HTR-8/SVneo (cell line): ENCODE data around the gene SPATA6L.

ENCODE experiments used
- DNase-seq: peaks from one replicate; pipeline ENCODE4 v3.0.0; 2011; ENCODE audit warnings: low spot score, mixed read lengths; ENCODE audit not compliant: insufficient read length
- FAIRE-seq: peaks from 2 replicates; lab custom pipeline; 2011; peaks lifted over from hg19 to GRCh38; lab: Jason Lieb, UNC

Gene SPATA6L

DNA sequence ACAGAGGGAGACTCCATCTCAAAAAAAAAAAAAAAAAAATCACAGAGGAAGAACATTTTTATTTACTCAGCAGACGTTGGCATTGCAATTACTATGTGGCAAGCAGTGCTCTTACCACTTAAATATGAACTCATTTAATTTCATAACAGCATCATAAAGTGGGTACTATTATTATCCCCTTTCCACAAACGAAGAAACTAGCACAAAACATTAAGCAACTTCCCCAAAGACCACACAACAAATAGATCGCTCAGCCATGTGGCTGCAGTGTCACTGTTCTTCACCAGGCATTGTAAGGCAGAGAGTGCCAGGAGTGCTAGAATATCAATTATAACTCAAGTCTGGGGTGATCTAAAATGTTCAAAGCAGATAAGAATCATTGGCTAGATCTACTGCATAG is 74.0 kb downstream of the SPATA6L start:
- FAIRE-seq, result no peak

DNA sequence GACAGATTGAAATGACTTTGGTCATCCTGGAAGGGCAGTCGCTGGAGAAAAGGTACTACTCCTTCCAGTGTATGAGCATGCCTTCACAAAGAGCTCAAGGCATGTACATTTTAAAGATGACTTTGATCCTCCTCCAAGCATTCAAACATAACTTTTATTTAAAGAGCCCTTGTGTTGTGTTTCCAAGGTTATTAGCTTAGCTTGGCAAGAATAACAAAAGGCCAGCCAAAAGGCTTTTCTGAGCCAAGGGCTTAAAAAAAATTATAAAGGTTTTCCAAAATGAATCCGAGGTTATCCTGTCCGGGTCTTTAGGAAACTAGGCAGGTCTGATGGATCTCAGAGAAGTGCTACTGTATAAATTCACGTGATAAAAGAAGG is 75.2 kb downstream of the SPATA6L start:
- no peak for FAIRE-seq
- DNase-seq, result no peak

More for the DNA sequence above, 74.0 kb downstream of the SPATA6L start:
- no peak for DNase-seq

DNA sequence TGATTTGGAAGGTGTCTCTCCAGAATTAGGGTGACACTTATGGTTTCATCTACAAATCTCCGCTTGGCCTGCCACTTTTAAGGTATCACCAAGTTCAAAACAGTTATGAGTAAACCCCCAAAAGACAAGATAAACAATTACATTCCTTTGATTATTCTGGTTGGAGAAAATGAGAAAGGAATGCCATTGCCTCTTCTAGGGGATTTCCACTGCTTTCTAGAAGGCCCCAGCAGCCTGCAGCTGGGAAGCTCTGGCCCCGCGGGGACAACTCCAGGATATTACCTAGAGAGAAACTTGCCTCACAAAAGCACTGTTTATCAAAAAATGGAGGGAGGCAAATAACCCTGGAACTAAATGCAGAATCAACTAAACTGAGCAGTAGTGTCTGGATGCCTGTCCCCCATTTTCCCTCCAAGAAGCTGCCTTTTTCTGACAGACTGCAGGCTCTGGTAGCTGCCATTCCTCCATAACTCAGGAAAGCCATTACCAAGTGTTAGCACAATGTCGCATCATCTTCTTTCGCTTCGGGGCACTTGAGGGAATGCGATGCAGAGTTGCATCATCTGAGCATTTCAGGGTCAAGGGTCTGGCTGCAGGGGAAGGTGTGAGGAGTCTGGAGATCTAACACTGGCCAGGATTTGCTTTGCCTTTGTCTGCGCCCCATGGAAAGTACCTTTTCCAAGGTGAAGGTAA is 75.7 kb downstream of the SPATA6L start:
- DNase-seq (no peak), FAIRE-seq (no peak)

DNA sequence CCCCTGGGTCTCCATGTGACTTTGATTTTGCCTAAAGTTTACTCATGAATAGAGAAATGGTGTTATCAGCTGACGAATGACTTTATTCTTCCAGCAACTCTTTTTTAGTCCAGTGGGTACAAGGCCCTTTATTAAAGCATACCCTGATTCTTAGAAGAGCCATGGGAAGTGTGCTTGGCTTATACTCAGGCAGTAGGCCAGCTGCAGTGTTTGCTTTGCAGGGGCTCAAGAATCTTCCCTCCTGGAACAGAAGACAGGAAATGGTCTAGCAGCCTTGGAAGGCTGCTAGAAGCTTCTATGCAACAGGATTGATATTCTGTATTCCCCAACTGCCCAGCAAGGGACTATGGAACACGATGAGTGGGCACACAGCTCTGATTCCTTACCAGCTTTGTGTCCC is 77.6 kb downstream of the SPATA6L start:
- FAIRE-seq, result no peak
- no peak for DNase-seq

DNA sequence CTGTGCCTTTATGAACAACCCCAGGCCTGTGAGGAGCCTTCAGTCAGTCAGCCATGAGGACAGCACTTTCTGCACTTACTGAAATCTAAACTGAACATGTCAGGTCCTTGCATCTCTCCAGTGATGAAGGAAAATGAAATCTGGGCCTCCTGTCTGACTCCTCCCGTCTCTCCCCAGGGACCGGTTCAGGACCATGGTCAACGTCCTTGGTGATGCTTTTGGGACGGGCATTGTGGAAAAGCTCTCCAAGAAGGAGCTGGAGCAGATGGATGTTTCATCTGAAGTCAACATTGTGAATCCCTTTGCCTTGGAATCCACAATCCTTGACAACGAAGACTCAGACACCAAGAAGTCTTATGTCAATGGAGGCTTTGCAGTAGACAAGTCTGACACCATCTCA is 81.1 kb downstream of the SPATA6L start:
- FAIRE-seq (no peak), DNase-seq (no peak)

DNA sequence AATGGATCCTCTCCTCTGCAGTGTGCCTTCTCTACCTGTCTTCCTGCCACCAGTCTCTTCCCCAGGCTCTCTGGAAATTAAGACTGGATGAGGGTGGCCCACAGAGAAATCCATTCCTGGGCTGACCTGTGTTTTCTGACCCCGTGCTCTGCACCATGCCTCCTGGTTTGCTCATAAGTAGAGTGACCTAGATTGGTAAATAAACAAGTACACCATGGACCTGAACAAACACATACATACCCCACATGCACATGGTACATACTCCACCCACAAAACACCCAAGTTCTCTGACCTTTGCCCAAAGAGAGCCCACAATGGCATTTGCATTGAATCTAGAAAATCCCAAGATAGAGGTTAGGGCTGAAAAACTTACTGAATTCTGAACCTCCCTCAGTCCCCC is 81.6 kb downstream of the SPATA6L start:
- FAIRE-seq (no peak), DNase-seq (no peak)

DNA sequence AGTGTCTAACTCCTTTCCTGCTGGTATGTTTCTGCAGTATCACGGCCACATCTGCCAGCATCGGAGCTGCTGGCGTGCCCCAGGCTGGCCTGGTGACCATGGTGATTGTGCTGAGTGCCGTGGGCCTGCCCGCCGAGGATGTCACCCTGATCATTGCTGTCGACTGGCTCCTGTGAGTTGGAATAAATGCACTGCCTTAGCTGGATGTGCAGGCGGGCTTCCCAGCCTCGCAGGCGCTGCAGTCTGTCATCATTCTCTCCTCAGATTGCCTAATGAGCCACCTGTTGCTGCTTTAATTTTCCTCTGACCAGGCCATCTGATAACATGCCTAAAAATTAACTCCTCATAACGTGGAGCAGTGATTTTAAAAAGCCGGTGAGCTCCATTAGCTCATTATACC is 83.3 kb downstream of the SPATA6L start:
- FAIRE-seq (no peak), DNase-seq (no peak)

DNA sequence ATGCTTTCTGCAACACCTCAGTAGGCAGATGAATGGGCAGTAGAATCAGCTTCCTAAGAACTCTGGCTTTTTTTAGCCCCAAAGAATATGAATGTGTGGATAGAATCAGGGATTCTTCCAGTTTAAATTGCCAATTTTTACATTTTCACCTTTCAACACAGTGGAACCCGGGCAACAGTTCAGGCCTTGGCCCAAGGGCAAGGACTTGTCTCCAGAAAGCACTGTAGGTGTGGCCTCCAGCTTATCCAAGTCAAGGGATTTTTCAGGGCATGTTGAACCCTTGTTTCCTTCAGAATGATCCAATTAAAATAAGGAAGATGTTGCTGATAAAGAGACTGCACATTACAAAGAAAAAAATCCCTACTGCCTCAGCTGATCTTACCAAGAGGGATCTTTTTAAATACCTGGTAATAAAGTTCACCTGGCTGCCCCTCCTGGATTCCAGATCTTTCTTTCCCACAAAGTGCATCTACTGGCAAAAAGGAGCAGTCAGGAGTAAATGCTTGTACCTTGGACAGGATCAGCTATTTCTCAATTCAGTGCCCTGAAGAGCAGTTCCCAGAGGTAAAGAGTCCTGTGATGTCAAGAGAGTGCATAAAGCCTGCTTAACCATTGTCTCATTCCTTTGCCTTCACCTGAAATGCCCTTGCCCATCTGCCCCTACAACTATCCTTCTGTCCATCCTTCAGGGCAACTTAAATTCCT is 84.3 kb downstream of the SPATA6L start:
- DNase-seq (no peak), FAIRE-seq (no peak)

DNA sequence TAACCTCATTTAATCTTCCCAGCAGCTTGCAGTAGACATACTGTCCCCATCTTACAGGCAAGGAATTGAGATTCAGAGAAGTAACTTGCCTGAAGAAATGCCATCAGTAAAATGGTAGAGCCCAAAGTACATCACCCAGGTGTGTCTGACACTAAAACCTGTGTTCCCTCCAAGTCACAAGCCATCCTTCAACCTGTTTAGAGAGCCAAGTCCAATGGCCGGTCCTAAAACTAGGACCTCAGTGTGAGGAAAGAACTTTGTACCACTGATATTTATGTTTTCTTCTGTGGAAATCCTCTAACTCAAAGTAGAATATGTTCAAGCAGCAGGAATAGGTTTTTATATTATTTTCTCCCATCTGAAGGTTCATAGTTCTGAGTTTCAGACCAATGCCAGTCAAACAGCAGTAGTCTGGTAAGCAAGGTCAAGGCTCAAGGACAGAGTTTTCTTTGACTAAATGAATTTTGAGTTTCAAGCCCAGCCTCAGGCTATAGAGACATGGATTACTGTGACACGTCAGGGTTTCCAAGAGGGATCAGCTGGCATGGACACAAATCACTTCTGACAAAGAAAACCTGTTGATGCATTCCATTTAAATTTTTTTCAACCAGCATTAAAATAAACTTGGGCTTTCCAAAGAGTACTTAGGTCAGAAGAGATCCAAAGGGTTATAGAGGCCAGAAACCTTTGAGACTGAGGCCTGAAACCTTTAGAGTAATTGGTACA is 85.1 kb downstream of the SPATA6L start:
- no peak for DNase-seq
- no peak for FAIRE-seq

DNA sequence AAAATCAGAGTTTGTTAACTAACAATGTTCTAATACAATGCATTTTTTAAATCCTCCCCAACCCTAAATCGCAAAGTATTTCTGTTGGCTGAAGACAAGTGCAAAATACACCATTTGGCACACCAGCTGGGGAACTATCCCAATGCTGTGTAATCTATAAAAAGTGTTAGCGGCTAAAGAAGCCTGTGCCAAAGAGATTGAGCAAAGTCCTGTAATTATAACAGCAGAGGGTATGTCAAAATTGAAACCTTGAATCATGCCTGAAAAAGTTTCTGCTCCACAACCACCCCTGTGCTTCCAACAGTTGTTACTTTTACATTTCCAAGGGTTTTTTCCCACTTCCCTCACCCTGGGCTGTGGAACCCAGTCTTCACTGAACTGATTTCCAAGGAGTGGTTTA is 87.3 kb downstream of the SPATA6L start:
- DNase-seq, result no peak
- FAIRE-seq, result no peak

DNA sequence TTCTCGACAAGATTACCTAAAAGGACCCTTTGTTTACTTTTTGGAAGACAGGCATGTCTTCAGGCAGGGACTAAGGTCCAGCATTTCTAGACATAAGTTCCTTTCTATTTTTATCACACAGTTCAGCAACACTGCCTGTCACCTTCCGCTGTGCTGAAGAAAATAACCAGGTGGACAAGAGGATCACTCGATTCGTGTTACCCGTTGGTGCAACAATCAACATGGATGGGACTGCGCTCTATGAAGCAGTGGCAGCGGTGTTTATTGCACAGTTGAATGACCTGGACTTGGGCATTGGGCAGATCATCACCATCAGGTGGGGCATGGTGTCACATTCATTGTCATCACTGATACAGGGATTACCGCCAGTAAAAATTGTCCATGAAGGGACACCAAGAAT is 89.8 kb downstream of the SPATA6L start:
- FAIRE-seq (no peak), DNase-seq (no peak)

DNA sequence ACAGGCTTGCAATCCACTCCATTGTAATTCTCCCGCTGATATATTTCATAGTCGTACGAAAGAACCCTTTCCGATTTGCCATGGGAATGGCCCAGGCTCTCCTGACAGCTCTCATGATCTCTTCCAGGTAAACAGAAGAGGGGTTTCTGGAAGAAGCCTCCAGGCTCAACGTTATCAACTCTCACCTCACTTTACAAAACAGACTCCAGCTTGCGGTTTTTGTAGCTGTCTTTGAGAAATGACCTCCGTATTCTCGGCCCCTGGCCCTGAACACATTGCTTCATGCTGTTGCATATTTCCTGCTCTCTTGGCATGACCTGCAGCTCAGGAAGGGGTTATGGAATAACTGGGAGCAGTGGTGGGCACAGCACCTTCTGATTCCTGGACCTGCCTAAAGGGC is 90.3 kb downstream of the SPATA6L start:
- FAIRE-seq (no peak), DNase-seq (no peak)

DNA sequence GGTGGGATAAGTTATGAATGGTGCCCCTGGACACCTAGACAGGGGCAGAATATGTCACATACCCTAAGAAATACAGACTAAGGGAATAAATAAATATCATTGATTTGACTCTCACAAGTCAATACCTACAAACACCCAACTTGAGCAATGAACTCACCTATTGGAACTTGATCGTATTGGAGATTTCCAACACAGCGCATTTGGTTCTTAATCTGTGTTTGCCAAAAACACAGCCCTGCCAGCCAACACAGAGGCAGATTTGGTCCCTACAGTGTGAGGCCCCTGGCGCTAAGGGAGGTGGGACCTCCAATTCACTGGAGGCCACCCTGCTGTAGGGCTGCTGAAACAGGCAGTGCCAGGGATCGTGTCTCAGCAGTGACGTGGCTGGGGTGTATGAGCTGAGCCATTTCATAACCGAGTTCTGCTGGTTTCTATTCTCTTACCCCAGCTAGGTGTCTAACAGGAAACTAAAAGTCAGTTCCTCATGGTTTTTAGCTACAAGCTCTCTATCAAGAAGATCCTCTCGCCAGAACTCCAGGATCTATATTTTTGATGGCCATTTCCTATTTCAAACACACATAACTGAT is 91.5 kb downstream of the SPATA6L start:
- DNase-seq (no peak), FAIRE-seq (no peak)

DNA sequence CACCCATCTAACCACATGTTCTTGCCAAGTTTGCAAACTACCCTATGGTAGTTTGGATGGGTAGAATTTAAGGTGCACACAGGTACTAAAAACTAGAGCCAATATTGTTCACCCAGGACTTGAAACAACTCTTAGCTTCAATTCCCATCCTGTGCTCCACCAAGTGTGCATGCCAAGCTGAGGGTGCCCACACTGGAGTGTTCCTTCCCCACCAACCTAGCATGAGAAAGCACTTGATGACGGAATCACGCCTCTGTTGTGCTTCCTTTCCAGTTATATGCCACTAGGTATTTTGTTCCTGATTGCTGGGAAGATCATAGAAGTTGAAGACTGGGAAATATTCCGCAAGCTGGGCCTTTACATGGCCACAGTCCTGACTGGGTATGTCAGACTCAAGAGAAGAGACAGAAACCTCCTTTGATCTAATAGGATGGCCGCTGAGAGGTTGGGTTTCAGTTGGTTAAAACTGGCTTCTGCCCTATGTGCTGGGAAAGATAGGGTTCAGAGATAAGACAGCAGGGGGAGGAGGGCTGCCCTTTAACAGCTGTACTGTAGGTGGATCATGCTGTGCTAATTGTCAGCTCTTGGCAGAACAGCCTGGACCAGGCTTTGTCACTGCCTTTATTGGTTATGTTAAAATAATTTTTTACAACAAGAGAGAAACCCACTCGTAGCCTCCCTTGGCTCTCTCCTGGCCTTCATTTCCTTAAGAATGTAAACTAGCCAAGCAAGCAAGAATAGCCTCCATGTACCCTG is 92.5 kb downstream of the SPATA6L start:
- DNase-seq (no peak), FAIRE-seq (no peak)

DNA sequence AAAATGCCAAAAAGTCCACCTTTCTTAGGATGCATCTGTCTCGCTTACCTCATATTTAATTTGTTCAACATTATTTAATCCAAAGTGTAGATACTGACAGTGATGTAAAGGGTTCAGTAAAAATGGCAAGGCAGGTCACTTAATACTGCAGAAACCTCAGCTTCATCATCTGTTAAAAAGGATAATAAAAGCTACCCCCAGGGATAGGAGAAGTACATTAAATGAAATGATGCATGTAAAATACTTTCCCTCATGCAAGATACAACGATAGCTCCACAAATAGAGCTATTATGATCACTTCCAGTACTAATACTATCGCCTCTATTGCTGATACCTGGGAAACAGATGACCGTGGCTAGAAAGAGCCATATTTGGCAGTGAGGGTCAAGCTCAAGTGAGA is 93.1 kb downstream of the SPATA6L start:
- DNase-seq (no peak), FAIRE-seq (no peak)

DNA sequence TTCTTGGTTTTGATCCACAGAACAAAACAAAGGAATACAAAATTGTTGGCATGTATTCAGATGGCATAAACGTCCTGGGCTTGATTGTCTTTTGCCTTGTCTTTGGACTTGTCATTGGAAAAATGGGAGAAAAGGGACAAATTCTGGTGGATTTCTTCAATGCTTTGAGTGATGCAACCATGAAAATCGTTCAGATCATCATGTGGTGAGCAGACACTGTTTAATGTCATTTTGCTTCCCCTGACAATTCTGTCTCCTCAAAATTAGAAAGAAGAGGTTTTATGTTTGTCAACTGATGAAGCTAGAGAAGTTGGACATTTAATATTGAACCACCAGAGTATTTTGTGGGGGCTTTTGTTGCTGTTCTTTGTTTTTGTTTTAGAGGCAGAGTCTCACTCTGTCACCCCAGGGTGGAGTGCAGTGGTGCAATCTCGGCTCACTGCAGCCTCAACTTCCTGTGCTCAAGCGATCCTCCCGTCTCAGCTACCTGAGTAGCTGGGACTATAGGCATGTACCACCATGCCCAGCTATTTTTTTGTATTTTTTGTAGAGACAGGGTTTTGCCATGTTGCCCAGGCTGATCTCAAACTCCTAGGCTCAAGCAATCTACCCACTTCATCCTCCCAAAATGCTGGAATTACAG is 94.0 kb downstream of the SPATA6L start:
- FAIRE-seq (no peak), DNase-seq (no peak)

DNA sequence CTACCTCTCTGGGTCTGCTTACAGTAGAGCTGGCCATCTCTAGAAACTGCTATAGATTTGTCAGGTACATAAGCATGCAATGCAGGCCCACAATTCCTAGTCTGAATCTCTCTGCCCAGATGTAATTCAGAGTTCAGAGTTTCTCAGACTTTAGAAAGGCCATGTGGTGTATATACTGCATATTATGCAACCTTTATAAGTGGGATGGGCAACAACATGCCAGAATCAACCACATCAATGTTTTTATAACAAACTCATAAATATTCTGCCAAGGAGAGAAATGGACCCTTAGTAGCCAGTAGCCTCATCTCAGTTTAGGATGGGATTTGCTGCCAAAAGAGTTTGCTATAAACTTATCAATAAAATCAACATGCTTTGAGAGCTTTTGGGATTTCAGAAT is 97.2 kb downstream of the SPATA6L start:
- FAIRE-seq, result no peak
- DNase-seq, result no peak

DNA sequence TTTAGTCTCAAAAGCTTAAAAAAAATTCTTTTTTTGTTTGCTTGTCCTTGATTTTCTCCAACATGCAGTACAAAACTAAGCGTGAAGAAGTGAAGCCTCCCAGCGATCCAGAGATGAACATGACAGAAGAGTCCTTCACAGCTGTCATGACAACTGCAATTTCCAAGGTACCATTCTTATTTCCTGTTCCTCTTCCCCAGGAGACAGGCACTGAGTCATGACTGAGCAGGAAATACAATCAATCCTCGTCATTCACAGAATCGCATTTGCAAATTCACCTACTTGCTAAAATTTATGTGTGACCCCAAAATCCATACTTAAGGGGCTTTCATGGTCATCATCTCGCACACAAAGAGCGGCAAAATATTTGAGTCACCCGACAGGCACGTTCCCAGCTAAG is 98.7 kb downstream of the SPATA6L start:
- no peak for FAIRE-seq
- DNase-seq, result no peak

DNA sequence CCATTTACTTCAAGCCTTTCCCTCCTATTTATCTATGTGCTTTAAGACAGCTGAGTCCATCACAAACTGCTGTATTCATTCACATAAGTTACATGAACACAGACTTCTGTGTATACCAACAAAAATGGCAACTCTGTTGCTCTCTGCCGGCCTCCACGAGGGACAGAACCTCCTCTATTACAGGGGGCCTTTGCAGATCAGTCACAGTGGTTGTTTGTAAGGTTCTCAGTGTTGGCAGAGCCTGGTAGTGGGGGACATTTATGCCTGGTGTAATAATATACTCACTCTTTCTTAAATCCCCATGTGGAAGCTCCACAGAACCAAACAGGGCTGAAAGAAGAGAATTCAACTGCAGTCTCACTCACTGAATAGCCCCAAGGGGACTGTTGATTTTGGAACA is 99.5 kb downstream of the SPATA6L start:
- no peak for FAIRE-seq

DNA sequence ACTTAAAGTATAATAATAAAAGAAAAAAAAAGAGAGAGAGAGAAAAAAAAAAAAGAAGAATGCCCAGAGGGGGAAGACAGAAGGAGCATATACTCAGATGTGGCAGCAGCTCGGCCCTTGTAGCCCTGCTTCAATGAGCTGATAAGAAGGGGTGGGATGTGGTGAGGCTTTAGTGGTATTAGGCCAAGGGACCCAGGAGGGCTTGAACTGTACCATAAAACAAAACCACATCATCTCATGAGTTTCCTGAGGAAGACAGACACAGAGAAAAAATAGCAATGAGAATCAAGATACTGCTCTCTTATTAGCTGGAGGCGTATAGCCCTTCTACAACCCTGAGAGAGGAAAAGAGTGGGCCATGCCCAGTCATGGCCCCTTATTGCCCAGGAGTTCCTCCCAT is 103.2 kb downstream of the SPATA6L start:
- no peak for FAIRE-seq
- no peak for DNase-seq

More for the DNA sequence above, 99.5 kb downstream of the SPATA6L start:
- no peak for DNase-seq
